ENCODE results near the gene RPS8.
"Not testable (repeated sequence)": the region's sequence is repeated elsewhere in the genome, so short reads cannot be mapped to it uniquely, and the experiment has no call there.

Gene RPS8

GRCh38 chr1:44790968-44791801 lies 15.8 kb downstream of the RPS8 start:
- Histone ChIP-seq H3K4me2 (ENCODE audit: low read length) (no peak overlapping the region), H3K27ac (ENCODE audit: low read length) (no peak overlapping the region)
- no peak for TF ChIP-seq CTCF (IDR thresholded peaks at IDR 0.05; ENCODE audit: low read depth, low read length)
- no peak for TF ChIP-seq EZH2phosphoT487 (IDR thresholded peaks at IDR 0.05; ENCODE audit: low read depth)

GRCh38 chr1:44792736-44793502 lies 17.6 kb downstream of the RPS8 start:
- Histone ChIP-seq H3K9ac (ENCODE audit: low read length) (no peak overlapping the region), H3K4me1 (ENCODE audit: low read length) (no peaks in the 10 kb centered on the region), H2AFZ (ENCODE audit: low read depth, low read length) (0 out of 2 replicates have a peak overlapping the region, but pooled peaks have one; percentile 46), H3K4me3 (ENCODE audit: low read length) (no peak overlapping the region), H3K27me3 (ENCODE audit: low read depth, low read length) (no peaks in the 10 kb centered on the region), H3K36me3 (replicated peaks; ENCODE audit: low read depth, low read length) (no peaks in the 10 kb centered on the region), H3K9me3 (ENCODE audit: insufficient read depth, low read length) (no peaks in the 10 kb centered on the region), H3K4me2 (ENCODE audit: low read length) (no peak overlapping the region), H4K20me1 (ENCODE audit: insufficient read depth, low read length) (no peaks in the 10 kb centered on the region), H3K27ac (ENCODE audit: low read length) (no peak overlapping the region), H3K79me2 (ENCODE audit: low read length) (no peaks in the 10 kb centered on the region)
- TF ChIP-seq CTCF (IDR thresholded peaks at IDR 0.05; ENCODE audit: low read depth, low read length): no peak
- no peak for TF ChIP-seq EZH2phosphoT487 (IDR thresholded peaks at IDR 0.05; ENCODE audit: low read depth)

More at GRCh38 chr1:44790968-44791801, 15.8 kb downstream of the RPS8 start:
- no peak overlapping the region for H3K4me3 ChIP-seq (ENCODE audit: low read length)
- no peaks in the 10 kb centered on the region for H3K36me3 ChIP-seq (replicated peaks; ENCODE audit: low read depth, low read length)
- no peaks in the 10 kb centered on the region for H4K20me1 ChIP-seq (ENCODE audit: insufficient read depth, low read length)
- H3K79me2 ChIP-seq (ENCODE audit: low read length): no peaks in the 10 kb centered on the region
- no peaks in the 10 kb centered on the region for H3K27me3 ChIP-seq (ENCODE audit: low read depth, low read length)
- H3K4me1 ChIP-seq (ENCODE audit: low read length): peaks cover 5% of the 10 kb centered on the region
- H3K9ac ChIP-seq (ENCODE audit: low read length): no peak overlapping the region
- H3K9me3 ChIP-seq (ENCODE audit: insufficient read depth, low read length): no peaks in the 10 kb centered on the region
- H2AFZ ChIP-seq (ENCODE audit: low read depth, low read length): no peak overlapping the region

- H3K27me3 ChIP-seq (ENCODE audit: low read depth, low read length); H3K4me2 ChIP-seq (ENCODE audit: low read length): not testable (repeated sequence)
- H3K4me1 ChIP-seq (ENCODE audit: low read length): peaks cover 15% of the 10 kb centered on the region
These were observed 22.5 kb downstream of the RPS8 start for GRCh38 chr1:44797886-44798285.

GRCh38 chr1:44798481-44799365 lies 23.4 kb downstream of the RPS8 start:
- H3K4me1 ChIP-seq (ENCODE audit: low read length): peaks cover 23% of the 10 kb centered on the region
- TF ChIP-seq EZH2phosphoT487 (IDR thresholded peaks at IDR 0.05; ENCODE audit: low read depth) (no peak), CTCF (IDR thresholded peaks at IDR 0.05; ENCODE audit: low read depth, low read length) (no peak)
- H3K4me3 ChIP-seq (ENCODE audit: low read length): no peak overlapping the region
- 0 out of 2 replicates have a peak overlapping the region, but pooled peaks have one; percentile 30 for H2AFZ ChIP-seq (ENCODE audit: low read depth, low read length)
- peaks cover 11% of the 10 kb centered on the region for H4K20me1 ChIP-seq (ENCODE audit: insufficient read depth, low read length)
- peaks cover 36% of the 10 kb centered on the region for H3K79me2 ChIP-seq (ENCODE audit: low read length)
- H3K36me3 ChIP-seq (replicated peaks; ENCODE audit: low read depth, low read length): peaks cover 28% of the 10 kb centered on the region
- H3K27ac ChIP-seq (ENCODE audit: low read length): no peak overlapping the region
- no peaks in the 10 kb centered on the region for H3K9me3 ChIP-seq (ENCODE audit: insufficient read depth, low read length)
- no peak overlapping the region for H3K4me2 ChIP-seq (ENCODE audit: low read length)
- H3K27me3 ChIP-seq (ENCODE audit: low read depth, low read length): no peaks in the 10 kb centered on the region
- no peak overlapping the region for H3K9ac ChIP-seq (ENCODE audit: low read length)

More at GRCh38 chr1:44797886-44798285, 22.5 kb downstream of the RPS8 start:
- H4K20me1 ChIP-seq (ENCODE audit: insufficient read depth, low read length): peaks cover 11% of the 10 kb centered on the region
- peaks cover 19% of the 10 kb centered on the region for H3K36me3 ChIP-seq (replicated peaks; ENCODE audit: low read depth, low read length)
- peaks cover 27% of the 10 kb centered on the region for H3K79me2 ChIP-seq (ENCODE audit: low read length)
- H3K9ac ChIP-seq (ENCODE audit: low read length); H3K27ac ChIP-seq (ENCODE audit: low read length); H3K4me3 ChIP-seq (ENCODE audit: low read length); H3K9me3 ChIP-seq (ENCODE audit: insufficient read depth, low read length); H2AFZ ChIP-seq (ENCODE audit: low read depth, low read length): not testable (repeated sequence)
